ENCODE data around the gene QSOX2.

The QSOX2 gene

DNA sequence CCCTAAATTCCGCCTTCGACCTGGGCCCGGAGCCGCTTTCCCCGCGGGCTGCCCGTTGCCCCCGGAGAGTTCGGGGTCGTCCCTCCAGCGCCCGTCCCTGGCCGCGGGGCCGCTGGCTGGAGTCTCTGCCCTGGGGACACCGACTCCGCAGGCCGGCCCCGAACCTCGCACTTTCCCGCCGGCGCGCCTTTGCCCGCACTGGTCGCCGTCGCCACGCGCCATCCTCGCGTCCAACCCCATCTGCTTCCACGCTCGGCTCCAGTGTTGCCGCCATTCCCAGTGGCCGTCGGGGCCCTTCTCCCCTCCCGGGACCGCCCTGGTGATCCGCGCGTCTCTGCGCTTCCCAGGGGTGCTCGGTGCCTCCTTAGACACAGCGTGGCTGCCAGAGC lies 51.7 kb downstream of the QSOX2 start:
- TF ChIP-seq, protein P1, sequence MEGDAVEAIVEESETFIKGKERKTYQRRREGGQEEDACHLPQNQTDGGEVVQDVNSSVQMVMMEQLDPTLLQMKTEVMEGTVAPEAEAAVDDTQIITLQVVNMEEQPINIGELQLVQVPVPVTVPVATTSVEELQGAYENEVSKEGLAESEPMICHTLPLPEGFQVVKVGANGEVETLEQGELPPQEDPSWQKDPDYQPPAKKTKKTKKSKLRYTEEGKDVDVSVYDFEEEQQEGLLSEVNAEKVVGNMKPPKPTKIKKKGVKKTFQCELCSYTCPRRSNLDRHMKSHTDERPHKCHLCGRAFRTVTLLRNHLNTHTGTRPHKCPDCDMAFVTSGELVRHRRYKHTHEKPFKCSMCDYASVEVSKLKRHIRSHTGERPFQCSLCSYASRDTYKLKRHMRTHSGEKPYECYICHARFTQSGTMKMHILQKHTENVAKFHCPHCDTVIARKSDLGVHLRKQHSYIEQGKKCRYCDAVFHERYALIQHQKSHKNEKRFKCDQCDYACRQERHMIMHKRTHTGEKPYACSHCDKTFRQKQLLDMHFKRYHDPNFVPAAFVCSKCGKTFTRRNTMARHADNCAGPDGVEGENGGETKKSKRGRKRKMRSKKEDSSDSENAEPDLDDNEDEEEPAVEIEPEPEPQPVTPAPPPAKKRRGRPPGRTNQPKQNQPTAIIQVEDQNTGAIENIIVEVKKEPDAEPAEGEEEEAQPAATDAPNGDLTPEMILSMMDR (IDR thresholded peaks at IDR 0.05; ENCODE audit: extremely low read depth, insufficient read depth, missing control alignments), result no peak
- no peak for DNase-seq (ENCODE audit: low spot score)
- in situ Hi-C loops (cut with MboI; ENCODE audit: low pct_unique_long_range_greater_than_20kb, low sequenced_read_pairs, unreplicated experiment), result no loop called here

DNA sequence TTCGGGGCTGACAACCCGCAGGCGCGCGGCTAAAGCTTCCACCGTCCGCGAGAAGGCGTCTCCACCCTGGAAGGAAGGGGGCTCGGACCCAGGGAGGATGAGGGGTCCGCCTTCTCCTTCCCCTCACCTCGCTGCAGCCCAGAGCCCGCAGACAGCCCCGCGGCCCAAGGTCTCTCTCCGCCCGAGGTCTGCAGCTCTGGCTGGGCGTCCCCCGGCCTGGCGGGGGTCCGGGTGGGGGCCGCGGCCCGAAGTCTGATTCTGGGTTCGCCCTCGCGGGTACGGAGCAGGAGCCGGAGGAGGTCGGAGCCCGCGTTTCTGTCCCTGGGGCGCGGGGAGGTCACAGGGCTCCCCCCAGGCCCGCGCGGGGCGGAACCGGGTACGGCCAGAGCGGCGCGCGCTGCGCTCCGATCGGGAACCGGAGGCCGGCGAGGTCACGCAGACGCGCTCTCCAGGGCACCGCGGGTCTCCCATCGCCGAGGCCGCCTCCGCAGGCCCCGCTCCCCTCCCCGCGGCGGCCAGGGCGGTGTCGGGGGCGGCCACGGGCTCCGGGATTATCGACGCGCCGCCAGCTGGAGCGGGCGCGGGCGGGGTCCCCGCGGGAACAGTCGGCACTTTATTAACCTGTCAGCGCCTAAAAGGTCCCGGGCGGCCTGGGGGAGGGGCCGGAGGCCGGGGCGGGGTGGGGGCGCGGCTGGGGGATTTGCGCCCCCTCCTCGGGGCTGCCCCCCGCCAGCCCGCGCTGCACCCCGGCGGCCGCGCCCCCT lies 52.3 kb downstream of the QSOX2 start:
- no peak for DNase-seq (ENCODE audit: low spot score)
- TF ChIP-seq, protein P1 (IDR thresholded peaks at IDR 0.05; ENCODE audit: extremely low read depth, insufficient read depth, missing control alignments), result no peak
- in situ Hi-C loops (cut with MboI; ENCODE audit: low pct_unique_long_range_greater_than_20kb, low sequenced_read_pairs, unreplicated experiment), result no loop called here

DNA sequence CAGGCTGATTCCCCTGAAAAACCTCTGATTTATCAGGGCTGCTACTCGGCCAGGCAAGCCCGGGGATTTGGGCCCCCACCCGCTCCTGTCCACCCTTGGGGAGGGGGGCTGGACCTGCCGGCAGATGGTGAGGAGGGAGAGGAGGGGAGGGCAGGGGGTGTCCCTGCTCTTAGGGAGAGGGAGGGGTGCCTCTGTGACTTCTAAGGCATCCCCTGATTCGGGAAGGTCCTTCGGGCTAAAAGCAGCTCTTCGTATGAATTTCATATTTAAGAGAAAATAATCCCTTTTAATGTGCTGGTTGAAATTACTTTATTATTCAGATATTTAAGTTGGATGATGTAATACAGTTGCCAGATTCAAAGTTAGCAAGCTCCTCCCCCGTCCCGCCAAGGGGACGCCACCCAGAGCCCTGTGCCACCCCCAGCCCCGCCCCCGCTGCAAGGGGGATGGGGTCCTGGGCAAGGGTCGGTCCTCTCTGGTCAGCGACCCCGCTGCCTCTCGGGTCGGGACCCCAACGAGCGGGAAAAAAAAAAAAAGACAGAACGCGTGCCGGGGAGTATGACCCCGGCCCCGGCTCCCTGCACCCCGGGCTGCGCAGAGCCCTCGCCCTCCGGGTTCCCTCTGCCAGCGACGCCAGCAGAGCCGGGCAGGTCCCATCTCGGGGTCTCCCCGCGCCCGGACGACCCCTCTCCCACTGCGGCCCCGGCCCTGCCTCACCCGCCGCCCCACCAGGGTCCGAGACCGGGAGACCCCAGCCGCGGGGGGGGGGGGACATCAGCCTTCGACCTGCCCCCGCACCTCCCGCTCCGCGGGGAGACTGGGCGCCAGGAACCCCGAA lies 53.1 kb downstream of the QSOX2 start:
- no peak for DNase-seq (ENCODE audit: low spot score)
- in situ Hi-C loops (cut with MboI; ENCODE audit: low pct_unique_long_range_greater_than_20kb, low sequenced_read_pairs, unreplicated experiment), result no loop called here
- TF ChIP-seq, protein P1 (IDR thresholded peaks at IDR 0.05; ENCODE audit: extremely low read depth, insufficient read depth, missing control alignments), result no peak

DNA sequence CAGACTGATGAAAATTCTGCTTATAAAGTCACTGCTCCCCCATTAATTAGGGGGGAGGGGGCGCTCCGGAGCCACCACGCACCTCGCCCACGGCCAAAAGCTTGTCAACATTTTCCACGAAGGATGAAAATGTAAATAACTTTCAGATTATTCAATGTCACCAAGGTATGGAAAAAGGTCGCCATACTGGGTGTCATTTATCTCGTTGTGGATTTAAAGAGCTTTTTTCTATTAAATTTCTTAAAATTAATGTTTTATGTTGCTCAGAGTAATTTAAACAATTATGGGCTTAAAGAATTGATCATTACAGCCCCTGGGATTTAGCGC lies 53.7 kb downstream of the QSOX2 start:
- in situ Hi-C loops (cut with MboI; ENCODE audit: low pct_unique_long_range_greater_than_20kb, low sequenced_read_pairs, unreplicated experiment), result no loop called here
- no peak for DNase-seq (ENCODE audit: low spot score)
- TF ChIP-seq, protein P1 (IDR thresholded peaks at IDR 0.05; ENCODE audit: extremely low read depth, insufficient read depth, missing control alignments), result no peak

DNA sequence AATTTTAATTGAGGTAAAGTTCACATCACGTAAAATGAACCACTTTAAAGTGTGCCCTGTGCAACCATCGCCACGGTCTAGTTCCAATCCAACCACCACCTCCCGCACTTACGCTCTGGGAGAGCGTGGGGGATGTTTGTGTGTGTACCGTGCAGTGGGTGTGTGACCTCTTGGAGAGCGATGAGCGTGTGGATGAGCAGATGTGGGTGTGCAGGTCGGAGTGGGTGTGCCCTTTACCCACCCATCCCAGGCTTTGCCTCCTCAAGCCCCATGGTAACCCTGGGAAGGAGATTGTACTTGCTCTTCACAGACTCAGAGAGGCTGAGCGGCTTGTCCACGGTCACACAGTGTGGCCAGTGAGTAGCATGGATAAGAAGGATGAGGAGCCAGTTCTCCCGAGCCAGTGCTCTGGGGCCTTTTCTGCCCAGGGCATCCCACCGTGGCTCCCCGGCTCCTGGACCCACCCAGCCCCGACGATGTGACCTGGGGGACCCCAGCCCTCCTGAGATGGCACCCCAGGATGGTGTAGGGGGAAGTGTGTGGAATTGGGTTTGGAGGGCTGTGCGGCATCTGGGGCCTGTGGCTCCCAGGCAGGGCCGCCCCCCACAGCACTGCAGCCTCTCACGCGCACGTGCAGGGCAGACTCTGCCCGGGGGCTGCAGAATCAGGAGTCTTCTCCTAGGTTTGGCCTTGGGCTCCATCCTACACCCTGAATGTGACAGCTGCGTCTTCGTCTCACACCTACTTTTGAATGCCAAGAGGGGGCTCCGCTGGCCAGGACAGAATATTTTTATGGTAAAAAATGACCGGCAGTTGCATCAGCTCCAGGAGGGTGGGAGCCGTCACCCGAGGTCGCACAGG lies 54.3 kb downstream of the QSOX2 start:
- TF ChIP-seq, protein P1 (IDR thresholded peaks at IDR 0.05; ENCODE audit: extremely low read depth, insufficient read depth, missing control alignments), result no peak
- DNase-seq (ENCODE audit: low spot score), result no peak
- in situ Hi-C loops (cut with MboI; ENCODE audit: low pct_unique_long_range_greater_than_20kb, low sequenced_read_pairs, unreplicated experiment), result no loop called here

DNA sequence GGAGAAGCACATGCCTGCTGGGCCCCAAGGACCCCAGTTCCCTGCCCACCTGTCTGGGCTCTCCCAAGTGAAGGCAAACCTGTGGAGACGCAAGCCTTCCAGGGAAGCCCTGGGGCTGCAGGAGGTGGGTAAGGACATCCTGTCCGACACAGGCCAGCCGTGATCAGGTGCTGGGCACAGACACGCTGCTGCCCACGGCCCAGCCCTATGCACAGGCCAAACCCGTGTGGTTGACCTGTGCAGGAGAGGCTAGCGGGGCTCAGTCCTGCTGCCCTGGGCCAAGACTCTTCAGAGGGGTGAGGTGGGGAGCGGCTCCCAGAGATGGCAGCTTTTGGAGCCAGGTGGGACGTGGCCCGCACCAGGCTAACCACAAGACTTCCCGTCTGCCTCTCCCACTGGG lies 55.0 kb downstream of the QSOX2 start:
- DNase-seq (ENCODE audit: low spot score), result no peak
- TF ChIP-seq, protein P1 (IDR thresholded peaks at IDR 0.05; ENCODE audit: extremely low read depth, insufficient read depth, missing control alignments), result no peak
- in situ Hi-C loops (cut with MboI; ENCODE audit: low pct_unique_long_range_greater_than_20kb, low sequenced_read_pairs, unreplicated experiment), result no loop called here

Data from GM13977 (cell line).